PFSK-1 (cell line): ENCODE results near the gene TCF4.

ENCODE experiments used
- POLR2AphosphoS5 ChIP-seq: IDR thresholded peaks from 2 replicates; pipeline ENCODE4 v1.6.1; 2012; ENCODE audit warnings: low read depth, mild to moderate bottlenecking, control low read depth, low read length, moderate library complexity
- REST ChIP-seq, 2 experiments: IDR thresholded peaks; 2 replicates each; pipeline versions ENCODE4 v1.6.1 to v1.8.0; 2011 to 2012; ENCODE audit warnings: low read depth in 2 of 2, low read length in 2 of 2, control low read depth in 1 of 2, inconsistent platforms in 1 of 2, mild to moderate bottlenecking in 1 of 2, moderate library complexity in 1 of 2; ENCODE audit not compliant: insufficient read depth in 1 of 2
- SIN3A ChIP-seq: IDR thresholded peaks from 2 replicates; pipeline ENCODE4 v1.6.1; 2012; ENCODE audit warnings: mild to moderate bottlenecking, low read length, moderate library complexity, borderline replicate concordance; ENCODE audit not compliant: insufficient read depth

- TF ChIP-seq POLR2AphosphoS5, result no peak
- no peak for TF ChIP-seq REST (IDR thresholded peaks at IDR 0.05; ENCODE audit: insufficient read depth in 1 of 2, low read depth in 2 of 2, low read length in 2 of 2)
- no peak for TF ChIP-seq SIN3A
These were observed 307.5 kb downstream of the TCF4 start for GRCh38 chr18:55280503-55280902.
